Spleen (tissue), 11 donors: ENCODE measurements around the gene NDUFAF2. TPM values are rescaled to one million over a fixed set of nuclear protein-coding genes. Genes with fewer than 3 reads are reported as not detected.

ENCODE experiments used
- DNase-seq: peaks from one replicate; pipeline ENCODE4 v3.0.0-alpha.2; 2020
- H3K27ac ChIP-seq, 8 donors: fragments of 200-600 bp; sonication (generic) in 7 of 8; 1 replicate in 4 of 8; 2 replicates in 4 of 8; pipeline versions ENCODE4 v1.5.0 to v1.8.0; 2016 to 2021; ENCODE audit warnings: inconsistent platforms in 4 of 8, mild to moderate bottlenecking in 4 of 8, moderate library complexity in 1 of 8
- H3K27me3 ChIP-seq, 7 donors: fragments of 200-600 bp; sonication (generic) in 6 of 7; replicated peaks in 1 of 7; 1 replicate in 4 of 7; 2 replicates in 3 of 7; pipeline versions ENCODE4 v1.5.0 to v1.8.0; 2016 to 2021; ENCODE audit warnings: inconsistent platforms in 3 of 7, mild to moderate bottlenecking in 1 of 7
- H3K36me3 ChIP-seq, 6 donors: fragments of 200-600 bp; sonication (generic) in 5 of 6; 1 replicate in 4 of 6; 2 replicates in 2 of 6; pipeline versions ENCODE4 v1.5.0 to v1.8.0; 2016 to 2021; ENCODE audit warnings: inconsistent platforms in 2 of 6
- H3K4me1 ChIP-seq, 6 donors: fragments of 200-600 bp; sonication (generic) in 5 of 6; 1 replicate in 3 of 6; 2 replicates in 3 of 6; pipeline versions ENCODE4 v1.5.0 to v1.8.0; 2016 to 2021; ENCODE audit warnings: inconsistent platforms in 3 of 6
- H3K4me3 ChIP-seq, 8 donors: fragments of 200-600 bp; sonication (generic) in 7 of 8; 1 replicate in 4 of 8; 2 replicates in 4 of 8; pipeline versions ENCODE4 v1.5.0 to v1.8.0; 2016 to 2021; ENCODE audit warnings: inconsistent platforms in 4 of 8, mild to moderate bottlenecking in 4 of 8, moderate library complexity in 2 of 8
- H3K9me3 ChIP-seq, 8 donors: fragments of 200-600 bp; sonication (generic) in 7 of 8; 1 replicate in 4 of 8; 2 replicates in 4 of 8; pipeline versions ENCODE4 v1.5.0 to v1.8.0; 2016 to 2021; ENCODE audit warnings: inconsistent platforms in 4 of 8
- CTCF ChIP-seq, 11 experiments: fragments of 200-600 bp in 7 of 11; fragments of 450-650 bp in 4 of 11; sonication (generic) in 4 of 11; IDR thresholded peaks in 8 of 11; conservative IDR thresholded peaks in 3 of 11; 1 replicate in 7 of 11; 2 replicates in 4 of 11; pipeline versions ENCODE4 v1.4.0 to v1.8.0; 2016 to 2021; ENCODE audit warnings: antibody characterized with exemption in 11 of 11, inconsistent platforms in 4 of 11, mild to moderate bottlenecking in 1 of 11
- POLR2A ChIP-seq, 3 donors: fragments of 450-650 bp; IDR thresholded peaks; one replicate each; pipeline ENCODE4 v1.5.1; 2017; ENCODE audit warnings: antibody characterized with exemption in 3 of 3, mild to moderate bottlenecking in 1 of 3
- POLR2AphosphoS5 ChIP-seq, 3 donors: sonication (generic); formaldehyde crosslinking; IDR thresholded peaks; one replicate each; pipeline ENCODE4 v1.5.1; 2017; ENCODE audit warnings: antibody characterized with exemption in 3 of 3
- WGBS, 5 donors: extraction: QIAGEN DNeasy Blood & Tissue Kit in 3 of 5; methylation state at CpG; one replicate each; pipeline versions ENCODE4 v1.1.5 to v1.1.7; 2013 to 2018; 5-methylcytosine and 5-hydroxymethylcytosine counted together
- intact Hi-C: fragments of 100-400 bp; cut with DNase I; formaldehyde crosslinking; loops from one replicate; pipeline ENCODE4 v1.15.0; 2023; ENCODE audit warnings: low total_unique reads
- polyA plus RNA-seq, 3 donors: library from polyadenylated mRNA; stranded (reverse); fragments of 200-250 nt; gene quantifications; one replicate each; pipeline ENCODE4 v1.2.1, GENCODE V29; 2013
- total RNA-seq, 7 donors: library from RNA; depleted of rRNA in 3 of 7; stranded (reverse); fragments of >200 nt in 3 of 7; fragmentation: NEBNext Ultra II Directional in 4 of 7; extraction: Animal tissue kit (Norgen Biotek cat#: 25700) in 4 of 7; gene quantifications; one replicate each; pipeline versions ENCODE4 v1.1.0 to v1.2.1, GENCODE V29; 2016 to 2021
- donor health status: healthy with polysubstance abuse.
- donor health status: DM: no; HTN: no; CAD: no; lungs with moderate emphysema.
- donor health status: DM: no; HTN: no; CAD: no.
- donor health status: Bipolar disorder and iron deficiency.
- donor health status: healthy.
- donor health status: DM: no; HTN: no; CAD: no.
- donor health status: DM: yes; HTN: yes; CAD: no.

NDUFAF2 gene
- total and polyA plus RNA-seq, 10 donors = 3.2 to 40.5 (median 13.1) TPM

- Histone ChIP-seq H3K4me3 (no peak overlapping the region), H3K4me1 (no peaks in the 10 kb centered on the region), H3K27me3 (no peaks in the 10 kb centered on the region), H3K36me3 (peaks cover 0 to 19% (median under 1%) of the 10 kb centered on the region in 6 donors), H3K9me3 (peaks cover 0 to 31% (median 12%) of the 10 kb centered on the region in 8 donors), H3K27ac (no peak overlapping the region)
- TF ChIP-seq POLR2AphosphoS5 (IDR thresholded peaks at IDR 0.05) = no peak
- no peak for TF ChIP-seq POLR2A (IDR thresholded peaks at IDR 0.05)
- no peak for TF ChIP-seq CTCF (IDR thresholded peaks at IDR 0.05 in 8 of 11, conservative IDR thresholded peaks at IDR 0.05 in 3 of 11)
- intact Hi-C loops = loop anchor here (5.0 kb wide), 1 partner anchor 450 kb away; no protein-coding TSS in a partner anchor
- WGBS, 5 donors = 81 to 91% (median 90%) methylated on average over 2 of the region's 2 CpGs
- DNase-seq = no peak
Observed at GRCh38 chr5:61151893-61152292, 206.9 kb downstream of the NDUFAF2 start.

GRCh38 chr5:61159070-61159469 lies 214.1 kb downstream of the NDUFAF2 start:
- H3K27ac ChIP-seq = no peak overlapping the region
- H3K9me3 ChIP-seq = peaks cover 0 to 23% (median 10%) of the 10 kb centered on the region in 8 donors
- H3K27me3 ChIP-seq = no peaks in the 10 kb centered on the region
- WGBS, 5 donors = 92 to 97% (median 94%) methylated on average over 3 of the region's 3 CpGs
- no peak for DNase-seq
- peaks cover 8 to 56% (median 39%) of the 10 kb centered on the region in 6 donors for H3K4me1 ChIP-seq
- H3K4me3 ChIP-seq = no peak overlapping the region
- TF ChIP-seq POLR2A (IDR thresholded peaks at IDR 0.05) (no peak), POLR2AphosphoS5 (IDR thresholded peaks at IDR 0.05) (no peak), CTCF (IDR thresholded peaks at IDR 0.05 in 8 of 11, conservative IDR thresholded peaks at IDR 0.05 in 3 of 11) (no peak)
- peaks cover 0 to 59% (median 16%) of the 10 kb centered on the region in 6 donors for H3K36me3 ChIP-seq
- intact Hi-C loops = no loop called here

GRCh38 chr5:61159836-61160235 lies 214.8 kb downstream of the NDUFAF2 start:
- WGBS, 5 donors = 51 to 74% (median 65%) methylated on average over 4 of the region's 4 CpGs
- Histone ChIP-seq H3K27ac (peak overlapping the region in 1 of 8 donors; percentile 17), H3K27me3 (no peaks in the 10 kb centered on the region), H3K4me1 (peaks cover 8 to 59% (median 39%) of the 10 kb centered on the region in 6 donors), H3K4me3 (no peak overlapping the region), H3K9me3 (peaks cover 0 to 18% (median 7%) of the 10 kb centered on the region in 8 donors), H3K36me3 (peaks cover 0 to 59% (median 16%) of the 10 kb centered on the region in 6 donors)
- no peak for TF ChIP-seq POLR2AphosphoS5 (IDR thresholded peaks at IDR 0.05)
- no peak for TF ChIP-seq CTCF (IDR thresholded peaks at IDR 0.05 in 8 of 11, conservative IDR thresholded peaks at IDR 0.05 in 3 of 11)
- no peak for TF ChIP-seq POLR2A (IDR thresholded peaks at IDR 0.05)
- intact Hi-C loops = loop anchor here (10.0 kb wide), 1 partner anchor 175 kb away; the partner anchor contains the start of gene ZSWIM6
- no peak for DNase-seq

GRCh38 chr5:61160497-61160896 lies 215.5 kb downstream of the NDUFAF2 start:
- H3K27me3 ChIP-seq = no peaks in the 10 kb centered on the region
- intact Hi-C loops = loop anchor here (10.0 kb wide), 1 partner anchor 174 kb away; the partner anchor contains the start of gene ZSWIM6
- H3K4me3 ChIP-seq = peak overlapping the region in 1 of 8 donors; percentile 90
- H3K4me1 ChIP-seq = peaks cover 8 to 59% (median 39%) of the 10 kb centered on the region in 6 donors
- WGBS, 5 donors = 75 to 90% (median 88%) methylated on average over 3 of the region's 3 CpGs
- peak overlapping the region in 1 of 8 donors; percentile 17 for H3K27ac ChIP-seq
- TF ChIP-seq POLR2AphosphoS5 (IDR thresholded peaks at IDR 0.05) (no peak), POLR2A (IDR thresholded peaks at IDR 0.05) (no peak), CTCF (IDR thresholded peaks at IDR 0.05 in 8 of 11, conservative IDR thresholded peaks at IDR 0.05 in 3 of 11) (no peak)
- H3K36me3 ChIP-seq = peaks cover 0 to 54% (median 16%) of the 10 kb centered on the region in 6 donors
- H3K9me3 ChIP-seq = peaks cover 0 to 11% (median 3%) of the 10 kb centered on the region in 8 donors
- DNase-seq = no peak
